Mesothelial cell of epicardium (in vitro differentiated cells): ENCODE measurements around the gene LRFN3. TPM values are rescaled to one million over a fixed set of nuclear protein-coding genes. Genes with fewer than 3 reads are reported as not detected.
"Not testable (repeated sequence)": the region's sequence is repeated elsewhere in the genome, so short reads cannot be mapped to it uniquely, and the experiment has no call there.

Experiments used
- DNase-seq, 2 experiments: peaks; one replicate each; pipeline ENCODE4 v3.0.0; 2021; ENCODE audit warnings: low spot score in 2 of 2; ENCODE audit not compliant: unreplicated experiment in 2 of 2
- H3K27ac Mint-ChIP-seq: 2 replicates; pipeline ENCODE4 v1.8.0; 2021; ENCODE audit warnings: mixed read lengths
- H3K27me3 Mint-ChIP-seq: 2 replicates; pipeline ENCODE4 v1.8.0; 2021; ENCODE audit warnings: low read depth, mixed read lengths
- H3K36me3 Mint-ChIP-seq: 2 replicates; pipeline ENCODE4 v1.8.0; 2021; ENCODE audit warnings: mixed read lengths
- H3K4me1 Mint-ChIP-seq: 2 replicates; pipeline ENCODE4 v1.8.0; 2021; ENCODE audit warnings: mixed read lengths
- H3K4me3 Mint-ChIP-seq: 2 replicates; pipeline ENCODE4 v1.8.0; 2021; ENCODE audit warnings: mild to moderate bottlenecking, moderate library complexity, mixed read lengths
- H3K9me3 Mint-ChIP-seq: 2 replicates; pipeline ENCODE4 v1.8.0; 2021; ENCODE audit warnings: mixed read lengths
- CTCF ChIP-seq: fragments of 200-600 bp; sonication (generic); IDR thresholded peaks from one replicate; pipeline ENCODE4 v1.5.0; 2021; ENCODE audit warnings: antibody characterized with exemption; ENCODE audit not compliant: unreplicated experiment
- total RNA-seq: library from RNA; stranded (reverse); gene quantifications from 3 replicates; pipeline ENCODE4 v1.2.1, GENCODE V29; 2021

Gene LRFN3
- total RNA-seq, 1 donor from 2014 or later, result 25.7 TPM

GRCh38 chr19:35909684-35910035 lies 26.5 kb upstream of the LRFN3 start:
- Mint-ChIP-seq H3K4me1 (no peaks in the 10 kb centered on the region), H3K36me3 (no peaks in the 10 kb centered on the region), H3K4me3 (no peak overlapping the region), H3K9me3 (no peaks in the 10 kb centered on the region), H3K27me3 (no peaks in the 10 kb centered on the region), H3K27ac (no peak overlapping the region)
- no peak for DNase-seq
- TF ChIP-seq CTCF, result no peak

- not testable (repeated sequence) for H3K36me3 Mint-ChIP-seq, H3K27me3 Mint-ChIP-seq, DNase-seq, H3K4me1 Mint-ChIP-seq, H3K9me3 Mint-ChIP-seq, H3K27ac Mint-ChIP-seq, H3K4me3 Mint-ChIP-seq
Measured at GRCh38 chr19:35910355-35910754, 25.8 kb upstream of the LRFN3 start.

GRCh38 chr19:35911173-35911572 lies 25.0 kb upstream of the LRFN3 start:
- H3K4me3 Mint-ChIP-seq, result no peak overlapping the region
- peaks cover 1% of the 10 kb centered on the region for H3K27me3 Mint-ChIP-seq
- no peaks in the 10 kb centered on the region for H3K9me3 Mint-ChIP-seq
- TF ChIP-seq CTCF, result no peak
- no peak overlapping the region for H3K27ac Mint-ChIP-seq
- no peaks in the 10 kb centered on the region for H3K4me1 Mint-ChIP-seq
- H3K36me3 Mint-ChIP-seq, result no peaks in the 10 kb centered on the region
- DNase-seq, result no peak

GRCh38 chr19:35911790-35912189 lies 24.4 kb upstream of the LRFN3 start:
- DNase-seq, result no peak
- no peaks in the 10 kb centered on the region for H3K36me3 Mint-ChIP-seq

GRCh38 chr19:35913589-35913988 lies 22.6 kb upstream of the LRFN3 start:
- Mint-ChIP-seq H3K4me1 (no peaks in the 10 kb centered on the region), H3K4me3 (no peak overlapping the region), H3K27ac (no peak overlapping the region), H3K36me3 (no peaks in the 10 kb centered on the region), H3K27me3 (peaks cover 5% of the 10 kb centered on the region), H3K9me3 (no peaks in the 10 kb centered on the region)
- TF ChIP-seq CTCF, result no peak
- DNase-seq, result no peak

More at GRCh38 chr19:35911790-35912189, 24.4 kb upstream of the LRFN3 start:
- no peak for TF ChIP-seq CTCF
- H3K4me3 Mint-ChIP-seq, result no peak overlapping the region
- peaks cover 1% of the 10 kb centered on the region for H3K27me3 Mint-ChIP-seq
- no peaks in the 10 kb centered on the region for H3K9me3 Mint-ChIP-seq
- no peaks in the 10 kb centered on the region for H3K4me1 Mint-ChIP-seq
- H3K27ac Mint-ChIP-seq, result no peak overlapping the region

- Mint-ChIP-seq H3K36me3 (no peaks in the 10 kb centered on the region), H3K27ac (no peak overlapping the region)
- no peak for TF ChIP-seq CTCF
Measured at GRCh38 chr19:35915443-35915842, 20.7 kb upstream of the LRFN3 start.

More at GRCh38 chr19:35915443-35915842, 20.7 kb upstream of the LRFN3 start:
- DNase-seq, result no peak
- H3K4me1 Mint-ChIP-seq, result no peaks in the 10 kb centered on the region
- H3K9me3 Mint-ChIP-seq, result no peaks in the 10 kb centered on the region
- H3K4me3 Mint-ChIP-seq, result no peak overlapping the region
- peaks cover 7% of the 10 kb centered on the region for H3K27me3 Mint-ChIP-seq
